K562 (cell line): ENCODE results near the gene RNF32. TPM values are rescaled to one million over a fixed set of nuclear protein-coding genes. Genes with fewer than 3 reads are reported as not detected.

ENCODE experiments used
- ATAC-seq: fragments of 200-7000 bp; cut with Tn5 transposase; 3 replicates; pipeline ENCODE4 v1.9.1; 2020; ENCODE audit warnings: moderate library complexity
- BruUV-seq: library from RNA; stranded (reverse); fragments of 400-500 nt; replicated peaks from 2 replicates; lab custom pipeline; 2021; lab: Mats Ljungman, UMichigan
- CTCF ChIA-PET: fragments of 300-600 bp; formaldehyde crosslinking; extraction: SDS; loops from one replicate; lab custom pipeline; 2021; ENCODE audit warnings: low intra/inter-chr PET ratio; lab: Yijun Ruan, JAX
- POLR2A ChIA-PET: fragments of 300-600, 350-650 bp; sonication (Branson Sonifier 250); formaldehyde crosslinking; extraction: SDS; loops from one replicate; lab custom pipeline; 2021; ENCODE audit warnings: antibody characterized with exemption, inconsistent platforms; lab: Yijun Ruan, JAX
- DNase-seq, 4 experiments: peaks; one replicate each; pipeline versions ENCODE4 v3.0.0 to v3.0.0-alpha.2; 2011 to 2018; ENCODE audit warnings: low spot score in 3 of 4, mixed read lengths in 3 of 4; ENCODE audit errors: extremely low read depth in 1 of 4
- FAIRE-seq: peaks from 2 replicates; lab custom pipeline; 2011; peaks lifted over from hg19 to GRCh38; lab: Jason Lieb, UNC
- H2AFZ ChIP-seq: 2 replicates; pipeline ENCODE4 v1.6.0; 2011; ENCODE audit warnings: low read depth, low read length, control low read depth, inconsistent platforms
- H3K27ac ChIP-seq: fragments of 200-600 bp; 3 replicates; pipeline ENCODE4 v1.8.0; 2011; ENCODE audit warnings: low read depth, mild to moderate bottlenecking, control low read depth, inconsistent platforms, low read length, moderate library complexity, mixed read lengths; ENCODE audit errors: extremely low read depth
- H3K27me3 ChIP-seq, 2 experiments: fragments of 300-600 bp in 1 of 2; 2 replicates in 1 of 2; 3 replicates in 1 of 2; pipeline versions ENCODE4 v1.6.0 to v1.8.0; 2011; ENCODE audit warnings: inconsistent platforms in 2 of 2, low read length in 2 of 2, mild to moderate bottlenecking in 1 of 2, mixed read lengths in 1 of 2, moderate library complexity in 1 of 2; ENCODE audit not compliant: control insufficient read depth in 2 of 2, insufficient read depth in 2 of 2
- H3K36me3 ChIP-seq: fragments of 300-600 bp; 3 replicates; pipeline ENCODE4 v1.8.0; 2011; ENCODE audit warnings: mild to moderate bottlenecking, low read length, inconsistent platforms; ENCODE audit not compliant: control insufficient read depth, insufficient read depth
- H3K4me1 ChIP-seq, 2 experiments: fragments of 200-600 bp in 1 of 2; replicated peaks in 1 of 2; 2 replicates in 1 of 2; 3 replicates in 1 of 2; pipeline versions ENCODE4 v1.5.1 to v1.8.0; 2011; ENCODE audit warnings: inconsistent platforms in 2 of 2, low read length in 2 of 2, mild to moderate bottlenecking in 1 of 2, mixed read lengths in 1 of 2, moderate library complexity in 1 of 2; ENCODE audit not compliant: control insufficient read depth in 2 of 2, insufficient read depth in 2 of 2
- H3K4me2 ChIP-seq: 2 replicates; pipeline ENCODE4 v1.6.1; 2011; ENCODE audit warnings: low read length, control low read depth, inconsistent platforms, mixed read lengths; ENCODE audit not compliant: insufficient read depth
- H3K4me3 ChIP-seq: fragments of 200-600 bp; sonication (generic), shearing (Covaris generic); 2 replicates; pipeline ENCODE4 v1.5.1; 2016; ENCODE audit warnings: control low read depth, inconsistent platforms
- H3K79me2 ChIP-seq: fragments of 200-600 bp; 3 replicates; pipeline ENCODE4 v1.8.0; 2011; ENCODE audit warnings: low read length, inconsistent platforms; ENCODE audit not compliant: control insufficient read depth, insufficient read depth
- H3K9ac ChIP-seq, 2 experiments: 2 replicates each; pipeline versions ENCODE4 v1.6.0 to v1.6.1; 2011; ENCODE audit warnings: low read depth in 2 of 2, low read length in 2 of 2, control low read depth in 1 of 2, inconsistent platforms in 1 of 2, mild to moderate bottlenecking in 1 of 2, mixed read lengths in 1 of 2; ENCODE audit not compliant: insufficient read depth in 1 of 2
- H3K9me1 ChIP-seq: one replicate; pipeline ENCODE4 v1.6.0; 2011; ENCODE audit warnings: inconsistent platforms, mild to moderate bottlenecking, low read length, moderate library complexity; ENCODE audit not compliant: control insufficient read depth, insufficient read depth
- H3K9me3 ChIP-seq: replicated peaks from 2 replicates; pipeline ENCODE4 v1.5.1; 2011; ENCODE audit warnings: low read depth, low read length, inconsistent platforms; ENCODE audit not compliant: control insufficient read depth, insufficient read depth
- H4K20me1 ChIP-seq: replicated peaks from 2 replicates; pipeline ENCODE4 v1.6.1; 2011; ENCODE audit warnings: low read length, inconsistent platforms, mixed read lengths; ENCODE audit not compliant: control insufficient read depth, insufficient read depth
- CBFA2T2 ChIP-seq: fragments of 450-650 bp; conservative IDR thresholded peaks from 2 replicates; pipeline ENCODE4 v1.6.1; 2017; ENCODE audit warnings: mild to moderate bottlenecking
- CSDE1 ChIP-seq, 2 experiments: fragments of 450-650 bp; IDR thresholded peaks; 2 replicates each; pipeline ENCODE4 v1.6.1; 2016; ENCODE audit warnings: mild to moderate bottlenecking in 1 of 2
- HNRNPUL1 ChIP-seq: fragments of 200-400 bp; formaldehyde crosslinking; IDR thresholded peaks from 2 replicates; pipeline ENCODE4 v1.6.1; 2017; ENCODE audit warnings: low read length
- PRPF4 ChIP-seq: fragments of 200-400 bp; formaldehyde crosslinking; IDR thresholded peaks from one replicate; pipeline ENCODE4 v1.6.1; 2017; ENCODE audit warnings: low read length, low read depth, mild to moderate bottlenecking; ENCODE audit not compliant: insufficient read depth, poor library complexity, severe bottlenecking
- ZNF384 ChIP-seq: IDR thresholded peaks from 2 replicates; pipeline ENCODE4 v1.6.1; 2012; ENCODE audit warnings: low read depth, low read length, improper control_type of control experiment
- WGBS: fragments of 100-300 bp; shearing (Covaris generic); methylation state at CpG from one replicate; pipeline ENCODE4 v1.1.6; 2016; ENCODE audit warnings: low coverage, mixed read lengths; ENCODE audit not compliant: insufficient coverage; ENCODE audit errors: missing lambda C conversion rate; 5-methylcytosine and 5-hydroxymethylcytosine counted together
- in situ Hi-C: fragments of 300-500 bp; cut with MboI; formaldehyde crosslinking; loops from 4 replicates; pipeline ENCODE4 v1.15.0; 2018; ENCODE audit warnings: inconsistent platforms, mixed read lengths
- intact Hi-C: fragments of 100-400 bp; cut with micrococcal nuclease; formaldehyde crosslinking; loops from 2 replicates; pipeline ENCODE4 v1.14.2; 2022
- polyA plus RNA-seq, 8 experiments: library from polyadenylated mRNA; depleted of rRNA in 4 of 8; stranded (reverse) in 5 of 8; unstranded in 3 of 8; fragments of >200 nt; fragmentation: Nextera tagmentation in 2 of 8; fragmentation: Illumina TruSeq in 1 of 8; extraction: Ambion mirVana in 2 of 8; extraction: Trizol in 1 of 8; gene quantifications; 2 replicates each; pipeline versions ENCODE4 v1.2.1 to v1.2.3, GENCODE V29; 2011 to 2014; ENCODE audit warnings: inconsistent platforms in 1 of 8, missing spikeins in 1 of 8
- total RNA-seq, 7 experiments: library from RNA; depleted of rRNA in 6 of 7; stranded (reverse); fragments of >200 nt in 6 of 7; fragmentation: Illumina TruSeq in 2 of 7; extraction: Trizol in 2 of 7; gene quantifications; 2 replicates each; pipeline versions ENCODE4 v1.2.1 to v1.2.3, GENCODE V29; 2011 to 2021; ENCODE audit warnings: low replicate concordance in 1 of 7
- TF ChIP-seq, protein P1 (sequence below): fragments of 450-650 bp; IDR thresholded peaks from 2 replicates; pipeline ENCODE4 v1.7.0; 2016; ENCODE audit warnings: borderline replicate concordance
- TF ChIP-seq, protein P2 (sequence below), 3 experiments: IDR thresholded peaks in 2 of 3; conservative IDR thresholded peaks in 1 of 3; 2 replicates each; pipeline ENCODE4 v1.5.1; 2011 to 2012; ENCODE audit warnings: low read length in 3 of 3, mild to moderate bottlenecking in 3 of 3, control low read depth in 2 of 3, improper control_type of control experiment in 1 of 3, inconsistent platforms in 1 of 3, low read depth in 1 of 3, mixed read lengths in 1 of 3, moderate library complexity in 1 of 3; ENCODE audit not compliant: insufficient read depth in 2 of 3

Gene RNF32
- total and polyA plus RNA-seq, 9 of the 15 experiments (the other 6 are each of a cell fraction or from before 2014, with no cell fraction given) = 2.6 to 7.0 (median 4.6) TPM

DNA sequence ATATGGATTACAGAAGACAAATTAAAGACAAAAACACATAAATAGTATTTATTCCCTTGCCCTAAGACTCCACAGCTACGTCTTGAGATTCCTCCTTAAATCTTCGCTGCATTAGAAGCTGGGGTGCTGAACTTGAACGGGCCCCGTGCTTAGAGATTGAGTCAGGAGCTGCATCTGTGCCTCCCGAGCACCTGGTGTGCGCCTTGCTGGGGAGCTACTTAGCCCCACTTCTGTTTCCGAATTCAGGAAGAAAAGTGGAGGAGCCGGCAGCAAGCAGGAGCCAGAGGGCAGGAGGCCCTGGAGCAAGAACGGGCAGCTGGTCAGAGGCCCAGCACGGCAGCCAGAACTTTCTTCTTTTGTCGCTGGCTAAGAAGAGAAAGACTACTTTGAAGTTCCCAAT, 30.4 kb upstream of the RNF32 start:
- TF ChIP-seq CBFA2T2 (no peak), PRPF4 (no peak), ZNF384 (no peak), HNRNPUL1 (no peak), CSDE1 (IDR thresholded peaks at IDR 0.05) (no peak)
- TF ChIP-seq, protein P1, sequence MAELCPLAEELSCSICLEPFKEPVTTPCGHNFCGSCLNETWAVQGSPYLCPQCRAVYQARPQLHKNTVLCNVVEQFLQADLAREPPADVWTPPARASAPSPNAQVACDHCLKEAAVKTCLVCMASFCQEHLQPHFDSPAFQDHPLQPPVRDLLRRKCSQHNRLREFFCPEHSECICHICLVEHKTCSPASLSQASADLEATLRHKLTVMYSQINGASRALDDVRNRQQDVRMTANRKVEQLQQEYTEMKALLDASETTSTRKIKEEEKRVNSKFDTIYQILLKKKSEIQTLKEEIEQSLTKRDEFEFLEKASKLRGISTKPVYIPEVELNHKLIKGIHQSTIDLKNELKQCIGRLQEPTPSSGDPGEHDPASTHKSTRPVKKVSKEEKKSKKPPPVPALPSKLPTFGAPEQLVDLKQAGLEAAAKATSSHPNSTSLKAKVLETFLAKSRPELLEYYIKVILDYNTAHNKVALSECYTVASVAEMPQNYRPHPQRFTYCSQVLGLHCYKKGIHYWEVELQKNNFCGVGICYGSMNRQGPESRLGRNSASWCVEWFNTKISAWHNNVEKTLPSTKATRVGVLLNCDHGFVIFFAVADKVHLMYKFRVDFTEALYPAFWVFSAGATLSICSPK = no peak
- TF ChIP-seq, protein P2, sequence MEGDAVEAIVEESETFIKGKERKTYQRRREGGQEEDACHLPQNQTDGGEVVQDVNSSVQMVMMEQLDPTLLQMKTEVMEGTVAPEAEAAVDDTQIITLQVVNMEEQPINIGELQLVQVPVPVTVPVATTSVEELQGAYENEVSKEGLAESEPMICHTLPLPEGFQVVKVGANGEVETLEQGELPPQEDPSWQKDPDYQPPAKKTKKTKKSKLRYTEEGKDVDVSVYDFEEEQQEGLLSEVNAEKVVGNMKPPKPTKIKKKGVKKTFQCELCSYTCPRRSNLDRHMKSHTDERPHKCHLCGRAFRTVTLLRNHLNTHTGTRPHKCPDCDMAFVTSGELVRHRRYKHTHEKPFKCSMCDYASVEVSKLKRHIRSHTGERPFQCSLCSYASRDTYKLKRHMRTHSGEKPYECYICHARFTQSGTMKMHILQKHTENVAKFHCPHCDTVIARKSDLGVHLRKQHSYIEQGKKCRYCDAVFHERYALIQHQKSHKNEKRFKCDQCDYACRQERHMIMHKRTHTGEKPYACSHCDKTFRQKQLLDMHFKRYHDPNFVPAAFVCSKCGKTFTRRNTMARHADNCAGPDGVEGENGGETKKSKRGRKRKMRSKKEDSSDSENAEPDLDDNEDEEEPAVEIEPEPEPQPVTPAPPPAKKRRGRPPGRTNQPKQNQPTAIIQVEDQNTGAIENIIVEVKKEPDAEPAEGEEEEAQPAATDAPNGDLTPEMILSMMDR (IDR thresholded peaks at IDR 0.05 in 2 of 3, conservative IDR thresholded peaks at IDR 0.05 in 1 of 3; ENCODE audit: insufficient read depth in 2 of 3, low read depth in 1 of 3, low read length in 3 of 3) = no peak
- Histone ChIP-seq H3K27ac (no peak overlapping the region), H3K9me1 (no peaks in the 10 kb centered on the region), H3K9me3 (no peaks in the 10 kb centered on the region), H3K4me2 (no peak overlapping the region), H3K9ac (0 out of 4 replicates have a peak overlapping the region, but pooled peaks of 1 of the 2 experiments have one; percentile 17), H3K4me3 (no peak overlapping the region), H2AFZ (no peak overlapping the region), H3K79me2 (no peaks in the 10 kb centered on the region), H3K27me3 (peaks cover 3 to 25% of the 10 kb centered on the region in 2 experiments; a peak in 4 of 5 replicates), H3K36me3 (no peaks in the 10 kb centered on the region), H3K4me1 (peaks cover 7 to 15% of the 10 kb centered on the region in 2 experiments; a peak in 4 of 5 replicates), H4K20me1 (0 out of 2 replicates have a peak, but pooled peaks cover under 1% of the 10 kb centered on the region)
- 48% methylated on average over 11 of the region's 11 CpGs for WGBS
- DNase-seq (peak in 1 of 4 experiments; percentile 13), FAIRE-seq (peak; percentile 32), ATAC-seq (no peak)
- ChIA-PET CTCF (no interaction called here), POLR2A (interaction anchor here (1.5 kb wide), 1 partner anchor 16 kb away, joined by 4 read pairs; no protein-coding TSS in a partner anchor)
- intact Hi-C loops (no loop called here), in situ Hi-C loops (no loop called here)
- no TSS peak for BruUV-seq
